ENCODE measurements around the gene STUM. TPM values are rescaled to one million over a fixed set of nuclear protein-coding genes. Genes with fewer than 3 reads are reported as not detected.

STUM gene
- total RNA-seq, 2 experiments from 2014 or later, result not detected

- Histone ChIP-seq H3K27me3 (ENCODE audit: control insufficient read depth in 1 of 2, insufficient read depth in 2 of 2, low read length in 2 of 2) (no peaks in the 10 kb centered on the region), H3K4me1 (ENCODE audit: insufficient read depth, low read length) (peaks cover 4% of the 10 kb centered on the region), H3K9me3 (ENCODE audit: control insufficient read depth in 1 of 2, insufficient read depth in 1 of 2, low read length in 2 of 2) (peaks cover 0 to 4% of the 10 kb centered on the region in 2 experiments), H3K36me3 (ENCODE audit: insufficient read depth, low read length) (no peaks in the 10 kb centered on the region), H3K4me3 (ENCODE audit: low read length) (no peak overlapping the region), H3K27ac (ENCODE audit: low read depth in 1 of 2, low read length in 2 of 2) (no peak overlapping the region)
- ChIA-PET CTCF (no interaction called here), POLR2A (no interaction called here)
- H3K27ac Mint-ChIP-seq, result no peak overlapping the region
- TF ChIP-seq, protein P1, sequence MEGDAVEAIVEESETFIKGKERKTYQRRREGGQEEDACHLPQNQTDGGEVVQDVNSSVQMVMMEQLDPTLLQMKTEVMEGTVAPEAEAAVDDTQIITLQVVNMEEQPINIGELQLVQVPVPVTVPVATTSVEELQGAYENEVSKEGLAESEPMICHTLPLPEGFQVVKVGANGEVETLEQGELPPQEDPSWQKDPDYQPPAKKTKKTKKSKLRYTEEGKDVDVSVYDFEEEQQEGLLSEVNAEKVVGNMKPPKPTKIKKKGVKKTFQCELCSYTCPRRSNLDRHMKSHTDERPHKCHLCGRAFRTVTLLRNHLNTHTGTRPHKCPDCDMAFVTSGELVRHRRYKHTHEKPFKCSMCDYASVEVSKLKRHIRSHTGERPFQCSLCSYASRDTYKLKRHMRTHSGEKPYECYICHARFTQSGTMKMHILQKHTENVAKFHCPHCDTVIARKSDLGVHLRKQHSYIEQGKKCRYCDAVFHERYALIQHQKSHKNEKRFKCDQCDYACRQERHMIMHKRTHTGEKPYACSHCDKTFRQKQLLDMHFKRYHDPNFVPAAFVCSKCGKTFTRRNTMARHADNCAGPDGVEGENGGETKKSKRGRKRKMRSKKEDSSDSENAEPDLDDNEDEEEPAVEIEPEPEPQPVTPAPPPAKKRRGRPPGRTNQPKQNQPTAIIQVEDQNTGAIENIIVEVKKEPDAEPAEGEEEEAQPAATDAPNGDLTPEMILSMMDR (IDR thresholded peaks at IDR 0.05), result no peak
- intact Hi-C loops (cut with DNase I, micrococcal nuclease), result loop anchor here in 1 of 2 experiments (5.0 kb wide), 1 partner anchor 182 kb away; no protein-coding TSS in a partner anchor
- no peaks in the 10 kb centered on the region for H3K4me1 Mint-ChIP-seq (ENCODE audit: low read depth)
- no peaks in the 10 kb centered on the region for H3K9me3 Mint-ChIP-seq
- H3K27me3 Mint-ChIP-seq, result no peaks in the 10 kb centered on the region
- DNase-seq (no peak), ATAC-seq (ENCODE audit: poor library complexity) (no peak)
- no peaks in the 10 kb centered on the region for H3K36me3 Mint-ChIP-seq (ENCODE audit: low read depth)
- no peak overlapping the region for H3K4me3 Mint-ChIP-seq
Observed at GRCh38 chr1:226604560-226605317, 56.2 kb downstream of the STUM start.

DNA sequence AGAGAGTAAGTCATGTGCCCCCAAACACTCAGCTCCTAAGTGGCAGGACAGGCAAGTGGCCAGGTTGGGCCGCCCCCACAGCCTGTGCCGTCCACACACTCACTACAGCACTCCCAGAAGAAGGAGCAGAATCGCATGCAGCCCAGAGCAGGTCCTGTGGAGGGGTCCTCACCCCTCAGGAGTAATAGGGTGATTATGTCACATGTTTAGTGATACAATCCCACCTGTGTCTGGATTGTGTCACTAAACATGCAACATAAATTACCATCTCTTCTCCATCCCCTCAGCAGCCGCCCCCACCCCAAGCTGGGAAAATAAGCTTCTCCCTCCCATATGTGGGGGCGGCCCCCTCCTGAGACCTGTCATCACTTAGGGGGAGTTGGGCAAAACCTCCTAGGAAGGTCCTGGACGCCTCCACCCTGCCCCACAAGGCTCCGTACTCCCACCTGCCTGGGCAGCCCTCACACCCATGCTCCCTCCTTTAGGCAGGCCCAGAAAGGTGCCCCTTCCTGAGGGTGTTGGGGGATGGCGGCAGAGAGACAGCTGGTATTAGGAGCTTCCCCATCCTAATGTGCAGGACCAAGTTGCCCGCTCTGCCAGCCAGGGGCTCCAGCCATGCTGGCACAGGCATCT, 56.9 kb downstream of the STUM start:
- CTCF ChIA-PET, result no interaction called here
- no peak overlapping the region for H3K4me3 Mint-ChIP-seq
- intact Hi-C loops (cut with DNase I, micrococcal nuclease), result loop anchor here in 1 of 2 experiments (5.0 kb wide), 1 partner anchor 183 kb away; no protein-coding TSS in a partner anchor

DNA sequence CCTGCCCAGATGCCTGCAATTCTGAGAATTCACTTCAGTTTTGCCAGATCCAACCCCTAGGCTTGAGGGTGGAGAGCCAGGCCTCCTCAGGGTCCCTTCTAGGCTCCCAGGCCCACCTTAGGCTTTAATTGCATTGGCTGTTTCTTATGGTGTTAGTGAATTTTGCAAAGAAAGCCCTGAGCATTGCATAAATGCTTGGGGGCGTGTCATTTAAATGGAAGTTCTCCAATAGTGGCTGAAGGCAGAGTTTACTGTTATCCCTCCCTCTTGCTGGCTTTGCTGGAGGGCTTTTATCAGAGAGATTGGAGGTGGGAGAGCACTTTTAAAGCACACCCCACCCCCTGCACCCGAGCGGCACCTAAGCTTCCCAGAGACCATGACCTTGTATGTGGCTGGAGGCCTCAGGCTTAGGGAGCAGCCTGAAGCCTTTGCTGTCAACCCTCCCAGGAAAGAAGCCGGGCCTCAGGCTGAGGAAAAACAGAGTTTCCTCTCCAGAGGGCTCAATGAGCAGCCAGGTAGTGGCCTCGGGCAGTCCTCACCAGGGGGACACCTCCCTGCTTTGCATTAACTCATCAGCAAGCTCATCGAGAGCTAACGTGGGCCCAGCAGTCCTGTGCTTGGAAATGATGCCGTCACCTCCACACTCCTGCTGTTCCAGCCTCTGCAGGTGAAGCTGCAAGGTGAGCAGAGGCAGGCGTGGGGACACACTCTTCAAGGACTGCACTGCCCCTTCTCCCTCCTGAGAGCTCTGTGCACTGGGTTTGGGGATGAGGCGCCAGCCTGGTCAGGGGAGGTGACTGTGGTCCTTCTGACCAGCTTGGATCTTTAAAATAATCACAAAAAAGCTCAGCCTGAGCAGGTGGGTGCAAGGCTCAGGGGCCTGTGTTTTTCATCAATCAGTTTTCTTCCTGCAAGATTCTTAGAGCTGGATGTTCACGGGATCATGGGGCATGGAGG, 58.0 kb downstream of the STUM start:
- Mint-ChIP-seq H3K36me3 (ENCODE audit: low read depth) (no peaks in the 10 kb centered on the region), H3K4me3 (no peak overlapping the region), H3K4me1 (ENCODE audit: low read depth) (no peaks in the 10 kb centered on the region), H3K27me3 (no peaks in the 10 kb centered on the region), H3K27ac (no peak overlapping the region), H3K9me3 (no peaks in the 10 kb centered on the region)
- peaks cover 4% of the 10 kb centered on the region for H3K4me1 ChIP-seq (ENCODE audit: insufficient read depth, low read length)
- intact Hi-C loops (cut with DNase I, micrococcal nuclease), result loop anchor here in 1 of 2 experiments (5.0 kb wide), 1 partner anchor 184 kb away; no protein-coding TSS in a partner anchor
- ChIA-PET CTCF (no interaction called here), POLR2A (no interaction called here)
- no peak overlapping the region for H3K4me3 ChIP-seq (ENCODE audit: low read length)
- TF ChIP-seq, protein P1 (IDR thresholded peaks at IDR 0.05), result no peak
- peaks cover 0 to 4% of the 10 kb centered on the region in 2 experiments for H3K9me3 ChIP-seq (ENCODE audit: control insufficient read depth in 1 of 2, insufficient read depth in 1 of 2, low read length in 2 of 2)
- no peak for DNase-seq
- no peaks in the 10 kb centered on the region for H3K27me3 ChIP-seq (ENCODE audit: control insufficient read depth in 1 of 2, insufficient read depth in 2 of 2, low read length in 2 of 2)
- H3K36me3 ChIP-seq (ENCODE audit: insufficient read depth, low read length), result no peaks in the 10 kb centered on the region
- H3K27ac ChIP-seq (ENCODE audit: low read depth in 1 of 2, low read length in 2 of 2), result no peak overlapping the region
- no peak for ATAC-seq (ENCODE audit: poor library complexity)

More for the DNA sequence above, 56.9 kb downstream of the STUM start:
- Histone ChIP-seq H3K4me1 (ENCODE audit: insufficient read depth, low read length) (peaks cover 4% of the 10 kb centered on the region), H3K9me3 (ENCODE audit: control insufficient read depth in 1 of 2, insufficient read depth in 1 of 2, low read length in 2 of 2) (peaks cover 0 to 4% of the 10 kb centered on the region in 2 experiments), H3K27me3 (ENCODE audit: control insufficient read depth in 1 of 2, insufficient read depth in 2 of 2, low read length in 2 of 2) (no peaks in the 10 kb centered on the region), H3K36me3 (ENCODE audit: insufficient read depth, low read length) (no peaks in the 10 kb centered on the region), H3K27ac (ENCODE audit: low read depth in 1 of 2, low read length in 2 of 2) (no peak overlapping the region), H3K4me3 (ENCODE audit: low read length) (no peak overlapping the region)
- H3K36me3 Mint-ChIP-seq (ENCODE audit: low read depth), result no peaks in the 10 kb centered on the region
- H3K4me1 Mint-ChIP-seq (ENCODE audit: low read depth), result no peaks in the 10 kb centered on the region
- DNase-seq (no peak), ATAC-seq (ENCODE audit: poor library complexity) (no peak)
- POLR2A ChIA-PET, result no interaction called here
- H3K9me3 Mint-ChIP-seq, result no peaks in the 10 kb centered on the region
- no peaks in the 10 kb centered on the region for H3K27me3 Mint-ChIP-seq
- no peak overlapping the region for H3K27ac Mint-ChIP-seq
- TF ChIP-seq, protein P1 (IDR thresholded peaks at IDR 0.05), result no peak

Measured in CD4-positive, alpha-beta T cell (primary cell).